GM12875 (cell line): ENCODE data around the gene ETV6.

Experiments used
- H3K4me3 ChIP-seq: one replicate; pipeline ENCODE4 v1.5.1; 2011; ENCODE audit warnings: low read depth, low read length, control low read depth
- TF ChIP-seq, protein P1 (sequence below): IDR thresholded peaks from 2 replicates; pipeline ENCODE4 v1.5.1; 2011; ENCODE audit warnings: low read depth, mild to moderate bottlenecking, control low read depth, inconsistent platforms, low read length, moderate library complexity, borderline replicate concordance; ENCODE audit not compliant: insufficient read depth

ETV6 gene

GRCh38 chr12:11649413-11650285 is at the start of gene ETV6:
TSS of gene ETV6 (plus strand) at chr12:11649674. CDS start at chr12:11650128, 454 bp downstream.
- TF ChIP-seq, protein P1, sequence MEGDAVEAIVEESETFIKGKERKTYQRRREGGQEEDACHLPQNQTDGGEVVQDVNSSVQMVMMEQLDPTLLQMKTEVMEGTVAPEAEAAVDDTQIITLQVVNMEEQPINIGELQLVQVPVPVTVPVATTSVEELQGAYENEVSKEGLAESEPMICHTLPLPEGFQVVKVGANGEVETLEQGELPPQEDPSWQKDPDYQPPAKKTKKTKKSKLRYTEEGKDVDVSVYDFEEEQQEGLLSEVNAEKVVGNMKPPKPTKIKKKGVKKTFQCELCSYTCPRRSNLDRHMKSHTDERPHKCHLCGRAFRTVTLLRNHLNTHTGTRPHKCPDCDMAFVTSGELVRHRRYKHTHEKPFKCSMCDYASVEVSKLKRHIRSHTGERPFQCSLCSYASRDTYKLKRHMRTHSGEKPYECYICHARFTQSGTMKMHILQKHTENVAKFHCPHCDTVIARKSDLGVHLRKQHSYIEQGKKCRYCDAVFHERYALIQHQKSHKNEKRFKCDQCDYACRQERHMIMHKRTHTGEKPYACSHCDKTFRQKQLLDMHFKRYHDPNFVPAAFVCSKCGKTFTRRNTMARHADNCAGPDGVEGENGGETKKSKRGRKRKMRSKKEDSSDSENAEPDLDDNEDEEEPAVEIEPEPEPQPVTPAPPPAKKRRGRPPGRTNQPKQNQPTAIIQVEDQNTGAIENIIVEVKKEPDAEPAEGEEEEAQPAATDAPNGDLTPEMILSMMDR = no peak
- peak within 1 kb of the TSS; percentile 58 for H3K4me3 ChIP-seq

- TF ChIP-seq, protein P1 = no peak
Observed at GRCh38 chr12:11600199-11600598, 49.3 kb upstream of the ETV6 start.

GRCh38 chr12:11601647-11602046 is 47.8 kb upstream of the ETV6 start:
- H3K4me3 ChIP-seq = no peak overlapping the region
- TF ChIP-seq, protein P1 = no peak

More at GRCh38 chr12:11600199-11600598, 49.3 kb upstream of the ETV6 start:
- H3K4me3 ChIP-seq = no peak overlapping the region

- no peak overlapping the region for H3K4me3 ChIP-seq
- TF ChIP-seq, protein P1 = no peak
Observed at GRCh38 chr12:11607313-11608081, 42.0 kb upstream of the ETV6 start.

- no peak overlapping the region for H3K4me3 ChIP-seq
- TF ChIP-seq, protein P1 = no peak
Observed at GRCh38 chr12:11609045-11609444, 40.4 kb upstream of the ETV6 start.

DNA sequence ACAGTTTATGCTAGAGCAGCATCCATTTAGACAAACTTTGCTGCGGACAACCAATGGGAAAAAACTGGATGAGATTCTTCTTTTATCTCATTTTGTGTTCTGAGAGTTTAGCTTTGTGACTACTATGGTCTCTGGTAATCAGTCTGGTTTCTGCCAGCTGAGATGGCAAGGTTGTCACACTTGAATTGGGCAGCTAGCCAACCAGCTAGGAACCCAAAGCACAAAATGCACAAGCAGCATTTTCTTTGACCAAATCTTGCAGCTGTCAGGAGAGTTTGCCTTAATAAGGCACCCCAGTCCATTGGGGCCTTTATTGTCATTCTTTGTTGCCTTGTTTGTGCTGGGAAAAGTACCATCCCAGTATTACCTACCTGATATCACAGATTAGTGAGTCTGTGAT is 34.0 kb upstream of the ETV6 start:
- TF ChIP-seq, protein P1 = no peak
- no peak overlapping the region for H3K4me3 ChIP-seq

DNA sequence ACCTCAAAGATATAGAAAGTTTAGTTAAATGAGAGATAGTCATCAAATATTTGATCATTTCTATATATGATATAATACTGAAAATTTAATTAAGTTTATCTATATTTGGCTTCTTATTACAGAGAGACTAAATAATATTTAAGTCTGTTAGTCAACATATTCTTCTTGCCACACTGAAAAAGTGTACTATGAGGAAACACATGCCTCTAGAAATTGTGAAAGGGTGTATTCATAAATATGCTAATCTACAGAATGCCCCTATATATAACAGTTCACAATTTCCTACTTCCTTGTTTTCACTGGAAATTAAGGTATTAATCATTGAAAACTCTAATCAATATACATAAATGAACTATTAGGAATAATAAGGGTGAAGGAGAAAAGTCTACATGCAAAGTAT is 31.4 kb upstream of the ETV6 start:
- TF ChIP-seq, protein P1 = no peak
- no peak overlapping the region for H3K4me3 ChIP-seq
